HG02943 (cell line): ENCODE data around the gene CTSA.
A peak's percentile ranks its signal among the peaks of the same experiment; 100 is the strongest.
"Not testable (repeated sequence)": the region's sequence is repeated elsewhere in the genome, so short reads cannot be mapped to it uniquely, and the experiment has no call there.

Experiments used
- ATAC-seq: cut with Tn5 transposase; IDR thresholded peaks from one replicate; pipeline ENCODE4 v1.9.1; 2021; ENCODE audit warnings: mild to moderate bottlenecking, low read depth, moderate library complexity; ENCODE audit not compliant: unreplicated experiment

CTSA gene

DNA sequence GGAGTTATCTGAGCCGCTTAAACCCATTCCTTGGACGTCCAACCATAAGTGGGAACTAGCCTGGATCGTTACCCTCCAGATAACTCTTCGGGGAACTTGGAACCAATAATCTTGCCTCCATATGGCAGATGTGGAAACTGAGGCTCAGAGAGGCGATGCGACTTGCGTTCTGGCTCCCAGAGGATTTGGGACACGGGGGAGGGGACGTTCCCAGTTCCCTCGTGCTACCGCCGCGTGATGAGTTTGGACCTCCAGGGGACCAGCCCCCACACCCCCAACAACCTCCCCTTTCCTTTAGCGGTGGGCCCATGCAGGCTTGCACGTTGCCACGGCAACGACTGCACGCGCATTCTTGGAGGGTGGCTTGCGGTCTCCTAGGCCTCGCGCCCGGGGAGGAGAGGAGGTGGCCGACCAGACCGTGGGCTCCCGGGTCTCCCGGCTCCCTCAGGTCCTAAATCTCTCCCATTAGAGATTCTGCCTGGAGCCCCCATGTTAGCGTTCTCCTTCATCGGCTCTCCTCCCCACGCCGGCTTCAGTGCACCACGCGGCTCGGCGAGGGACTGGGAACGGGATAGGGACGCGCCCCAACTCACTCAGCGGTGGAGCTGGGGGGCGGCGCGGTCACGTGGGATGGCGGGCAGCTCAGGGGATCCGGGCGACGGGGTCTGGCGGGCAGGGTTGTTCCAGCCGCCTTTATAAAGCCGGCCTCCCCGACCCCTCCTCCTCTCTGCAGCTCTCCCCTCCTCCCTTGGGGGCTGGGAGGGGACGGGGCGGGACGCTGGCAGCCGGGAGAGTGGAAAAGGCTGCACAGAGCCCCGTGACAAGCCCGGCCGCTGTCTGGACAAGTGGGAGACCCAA lies 20.6 kb downstream of the CTSA start, which contains the start of gene PLTP:
Gene PLTP, minus strand, starts transcription at position 670 of the 858 bp plus-strand sequence. CDS start 703 bp downstream, outside the sequence.
- ATAC-seq = no peak

DNA sequence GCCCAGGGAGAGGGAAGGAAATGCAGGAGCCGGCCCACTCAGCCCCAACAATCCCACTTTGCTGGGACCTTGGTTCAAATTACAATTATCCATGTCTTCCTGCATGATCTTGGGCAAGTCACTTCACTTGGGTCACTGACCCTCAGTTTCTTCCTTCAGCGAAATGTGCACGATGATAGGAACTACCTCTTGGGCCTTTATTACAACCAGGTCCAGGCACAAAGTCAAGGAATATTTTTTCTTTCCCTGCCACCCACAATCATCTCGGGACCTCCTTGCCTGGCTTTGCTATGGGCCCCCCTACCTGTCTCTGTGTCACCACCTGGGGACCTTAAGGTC lies 21.2 kb downstream of the CTSA start:
- ATAC-seq = no peak

DNA sequence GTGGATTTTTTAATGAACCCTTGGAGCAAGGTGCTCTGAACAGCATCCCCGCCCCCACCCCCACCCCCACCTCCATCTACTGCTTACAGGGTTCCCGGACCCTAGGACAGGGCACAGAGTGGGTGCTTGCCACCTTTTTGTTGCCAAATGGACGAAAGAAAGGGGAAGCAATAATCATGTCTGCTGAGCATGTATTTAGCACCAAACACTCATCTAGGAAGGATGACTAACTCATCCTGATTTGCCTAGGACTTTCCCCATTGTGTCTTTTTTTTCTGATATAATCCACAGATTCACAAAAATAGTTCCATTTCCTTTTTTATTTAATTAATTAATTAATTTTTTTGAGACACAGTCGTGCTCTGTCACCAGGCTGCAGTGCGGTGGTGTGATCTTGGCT lies 22.0 kb downstream of the CTSA start:
- no peak for ATAC-seq

DNA sequence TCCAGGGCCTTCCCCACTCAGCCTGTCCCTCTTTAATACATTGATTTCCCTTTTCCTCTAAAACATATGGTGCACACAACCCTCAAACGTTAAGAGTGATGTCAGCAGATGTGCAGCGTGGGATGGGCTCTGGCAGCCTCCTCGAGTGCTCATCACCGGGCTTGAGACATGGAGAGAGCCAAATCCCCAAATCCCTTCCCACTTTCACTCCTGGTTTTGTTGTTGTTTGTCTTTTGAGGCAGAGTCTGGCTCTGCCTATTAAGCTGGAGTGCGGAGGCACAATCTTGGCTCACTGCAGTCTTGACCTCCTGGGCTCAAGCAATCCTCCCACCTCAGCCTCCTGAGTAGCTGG lies 26.6 kb downstream of the CTSA start:
- ATAC-seq = no peak

DNA sequence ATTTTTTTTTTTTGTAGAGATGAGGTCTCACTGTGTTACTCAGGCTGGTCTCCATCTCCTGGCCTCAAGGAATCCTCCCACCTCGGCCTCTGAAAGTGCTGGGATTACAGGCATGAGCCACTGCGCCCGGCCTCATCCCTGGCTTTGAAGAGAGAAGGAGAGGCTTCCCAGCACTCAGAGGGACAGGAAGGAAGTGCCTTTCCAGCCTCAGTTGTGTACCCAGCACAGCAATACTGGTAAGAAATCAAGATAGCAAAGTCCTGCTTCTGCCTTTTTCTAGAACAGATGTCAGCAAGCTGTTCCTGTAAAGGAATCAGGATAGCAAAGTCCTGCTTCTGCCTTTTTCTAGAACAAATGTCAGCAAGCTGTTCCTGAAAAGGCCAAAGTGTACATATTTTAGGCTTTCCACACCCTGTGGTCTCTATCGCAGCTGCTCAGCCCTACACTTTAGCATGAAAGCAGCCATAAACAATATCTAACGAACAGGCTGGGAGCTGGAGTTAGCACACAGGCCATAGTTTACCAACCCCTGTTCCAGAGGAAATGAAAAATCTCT lies 27.1 kb downstream of the CTSA start:
- no peak for ATAC-seq

DNA sequence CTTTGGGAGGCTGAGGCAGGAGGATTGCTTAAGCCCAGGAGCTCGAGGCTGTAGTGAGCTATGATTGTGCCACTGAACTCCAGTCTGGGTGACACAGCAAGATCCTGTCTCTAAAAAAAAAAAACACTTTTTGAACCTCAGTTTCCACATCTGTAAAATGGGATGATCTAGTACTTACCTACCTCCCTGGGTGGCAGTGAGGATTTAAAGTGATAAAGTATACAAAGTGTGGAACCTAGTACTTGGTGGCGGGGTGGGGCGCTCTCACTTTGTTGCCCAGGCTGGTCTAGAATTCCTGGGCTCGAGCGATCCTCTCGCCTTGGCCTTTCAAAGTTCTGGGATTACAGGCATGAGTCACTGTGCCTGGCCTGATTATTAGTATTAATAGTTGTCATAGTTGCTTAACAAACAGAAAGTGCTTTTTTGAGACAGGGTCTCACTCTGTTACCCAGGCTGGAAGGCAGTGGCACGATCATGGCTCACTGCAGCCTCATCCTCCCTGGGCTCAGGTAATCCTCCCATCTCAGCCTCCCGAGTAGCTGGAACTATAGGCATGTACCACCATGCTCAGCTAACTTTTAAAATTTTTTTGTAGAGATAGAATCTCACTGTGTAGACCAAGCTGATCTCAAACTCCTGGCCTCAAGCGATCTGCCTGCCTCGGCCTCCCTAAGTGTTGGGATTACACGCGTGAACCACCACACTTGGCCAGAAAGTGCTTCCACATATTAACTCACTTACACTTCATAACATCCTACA lies 27.8 kb downstream of the CTSA start:
- ATAC-seq = no peak

DNA sequence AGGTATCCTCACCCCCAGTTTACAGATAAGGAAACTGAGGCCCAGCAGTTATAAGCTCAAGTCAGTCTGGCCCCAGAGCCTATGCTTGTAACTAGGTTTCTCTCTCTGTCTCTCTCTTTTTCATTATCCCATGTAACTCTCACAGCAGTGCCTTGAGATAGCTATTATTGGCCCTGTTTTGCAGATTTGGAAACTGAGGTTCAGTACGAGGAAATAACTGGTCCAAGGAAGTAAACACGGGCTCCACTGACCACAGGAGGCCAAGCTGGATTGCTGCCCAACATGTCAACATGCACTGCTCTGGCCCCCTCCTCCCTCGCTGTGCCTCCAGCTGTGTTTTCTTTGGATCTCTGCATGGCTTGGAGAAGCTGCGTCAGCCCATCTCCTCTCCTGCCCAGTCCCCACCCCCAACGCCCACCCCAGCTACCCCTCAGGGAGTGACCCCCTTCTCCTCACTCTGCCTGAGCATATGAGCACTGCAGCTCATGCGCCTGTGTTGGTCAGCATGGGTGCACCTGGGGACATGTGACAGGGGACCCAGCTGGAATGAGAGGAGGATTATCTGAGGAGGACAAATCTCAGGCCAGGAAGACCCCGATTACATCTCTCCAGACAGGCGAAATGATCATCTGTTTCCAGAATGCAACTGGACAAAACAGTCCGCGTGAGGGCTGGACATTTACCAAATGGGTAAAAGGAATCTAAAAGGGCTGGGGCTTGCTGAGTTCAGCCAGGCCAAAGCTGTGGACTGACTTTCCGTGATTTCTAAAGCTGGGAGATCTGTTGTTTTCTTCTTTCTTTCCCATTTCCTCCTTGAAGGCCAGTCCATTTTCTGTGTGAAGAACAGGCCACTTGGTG lies 28.6 kb downstream of the CTSA start:
- ATAC-seq = no peak

DNA sequence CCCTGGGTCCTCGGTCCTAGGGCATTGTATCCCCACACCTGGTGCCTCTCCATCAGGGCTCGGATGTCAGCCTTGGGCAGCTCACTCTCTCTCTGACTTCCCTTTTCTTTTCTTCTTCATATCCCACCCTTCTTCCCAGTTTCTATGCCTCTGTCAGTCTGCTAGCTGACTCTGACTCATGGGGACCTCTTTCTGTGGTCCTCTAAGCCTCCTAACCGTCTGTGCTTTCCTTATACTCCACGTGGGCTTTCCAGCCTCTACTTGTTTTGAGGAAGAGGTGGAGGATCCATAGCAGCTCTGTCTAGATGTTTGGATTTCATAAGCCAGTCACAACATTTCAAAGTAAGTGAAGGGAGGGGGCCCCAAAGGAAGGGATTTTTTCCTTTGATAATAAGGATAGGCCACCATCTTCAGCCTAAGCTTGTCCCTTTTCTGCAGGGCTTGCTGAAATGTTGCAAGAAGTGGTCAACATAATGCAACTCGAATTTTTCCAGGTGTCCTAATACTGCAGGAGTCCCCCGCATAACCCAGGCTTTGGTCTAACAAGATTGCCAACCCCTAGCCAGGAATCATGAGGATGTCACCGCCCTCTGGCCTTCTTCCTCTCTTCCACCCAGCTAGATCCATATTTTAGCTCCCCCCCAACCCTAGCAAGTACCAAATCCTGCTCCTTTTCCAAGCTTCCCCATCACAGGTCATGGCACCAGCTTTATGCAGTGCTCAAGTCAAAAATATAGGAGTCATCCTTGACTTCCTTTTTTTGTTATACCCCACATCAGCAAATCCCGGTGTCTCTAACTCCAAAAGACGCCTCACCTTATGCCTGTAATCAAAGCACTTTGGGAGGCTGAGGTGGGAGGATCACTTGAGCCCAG lies 29.6 kb downstream of the CTSA start:
- no peak for ATAC-seq

DNA sequence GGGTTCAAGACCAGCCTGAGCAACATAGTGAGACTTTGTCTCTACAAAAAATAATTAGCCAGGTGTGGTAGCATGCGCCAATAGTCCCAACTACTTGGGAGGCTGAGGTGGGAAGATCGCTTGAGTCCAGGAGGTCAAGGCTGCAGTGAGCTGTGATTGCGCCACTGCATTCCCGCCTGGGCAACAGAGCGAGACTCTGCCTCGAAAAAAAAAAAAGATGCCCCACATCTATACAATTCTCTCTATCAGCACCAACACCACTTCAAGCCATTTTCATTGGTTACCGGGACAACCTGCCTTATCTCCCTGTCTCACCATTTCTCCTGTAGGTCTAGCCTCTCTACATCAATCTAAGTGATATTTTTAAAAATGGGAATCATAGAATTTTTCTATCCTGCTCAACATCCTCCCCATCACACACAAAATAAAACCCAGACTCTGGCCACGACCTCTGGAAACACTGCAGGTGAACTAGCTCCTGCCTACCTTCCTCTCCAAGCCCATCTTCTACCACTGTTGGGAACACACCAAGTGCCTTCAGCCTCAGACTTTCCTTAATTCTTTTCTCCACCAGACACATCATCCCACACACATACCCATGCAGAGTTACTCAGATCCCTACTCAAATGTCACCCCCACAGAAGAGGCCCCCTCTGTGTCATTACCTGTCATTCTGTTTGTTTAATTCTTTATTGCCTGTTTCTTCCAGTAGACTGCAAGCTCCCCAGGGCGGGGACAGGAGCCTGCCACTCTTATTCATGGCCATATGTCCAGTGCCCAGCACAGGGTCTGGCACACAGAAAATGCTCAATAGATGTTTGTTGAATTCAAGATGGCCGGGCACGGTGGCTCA lies 30.4 kb downstream of the CTSA start:
- ATAC-seq = no peak

DNA sequence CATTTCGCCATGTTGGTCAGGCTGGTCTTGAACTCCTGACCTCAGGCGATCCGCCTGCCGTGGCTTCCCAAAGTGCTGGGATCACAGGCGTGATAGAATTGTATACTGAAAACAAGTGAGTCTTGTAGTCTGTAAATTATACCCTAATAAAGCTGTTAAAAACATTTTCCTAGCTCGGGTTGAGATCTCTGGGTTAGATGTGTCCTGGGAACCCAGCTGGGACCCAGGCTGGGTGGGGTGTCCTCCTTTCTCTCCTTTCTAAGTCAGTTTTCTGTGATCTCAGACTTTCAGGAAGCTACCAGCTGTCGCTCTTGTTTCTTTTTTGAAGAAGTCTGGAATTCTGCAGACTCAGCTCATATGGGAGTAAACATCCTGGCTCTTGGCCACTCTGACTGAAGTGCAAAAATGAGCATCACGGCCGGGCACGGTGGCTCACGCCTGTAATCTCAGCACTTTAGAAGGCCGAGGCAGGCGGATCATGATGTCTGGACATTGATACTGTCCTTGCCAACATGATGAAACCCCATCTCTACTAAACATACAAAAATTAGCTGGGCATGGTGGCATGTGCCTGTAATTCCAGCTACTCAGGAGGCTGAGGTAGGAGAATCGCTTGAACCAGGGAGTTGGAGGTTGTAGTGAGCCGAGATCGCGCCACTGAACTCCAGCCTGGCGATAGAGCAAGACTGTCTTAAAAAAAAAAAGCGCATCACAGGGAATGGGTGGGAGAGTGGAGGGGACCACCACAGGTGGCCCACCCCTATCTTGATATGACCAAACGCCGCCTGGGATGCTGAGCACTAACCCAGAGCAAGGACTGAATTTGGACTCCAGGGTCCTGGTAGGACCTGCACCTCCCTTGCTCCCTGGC lies 33.5 kb downstream of the CTSA start:
- ATAC-seq = no peak

DNA sequence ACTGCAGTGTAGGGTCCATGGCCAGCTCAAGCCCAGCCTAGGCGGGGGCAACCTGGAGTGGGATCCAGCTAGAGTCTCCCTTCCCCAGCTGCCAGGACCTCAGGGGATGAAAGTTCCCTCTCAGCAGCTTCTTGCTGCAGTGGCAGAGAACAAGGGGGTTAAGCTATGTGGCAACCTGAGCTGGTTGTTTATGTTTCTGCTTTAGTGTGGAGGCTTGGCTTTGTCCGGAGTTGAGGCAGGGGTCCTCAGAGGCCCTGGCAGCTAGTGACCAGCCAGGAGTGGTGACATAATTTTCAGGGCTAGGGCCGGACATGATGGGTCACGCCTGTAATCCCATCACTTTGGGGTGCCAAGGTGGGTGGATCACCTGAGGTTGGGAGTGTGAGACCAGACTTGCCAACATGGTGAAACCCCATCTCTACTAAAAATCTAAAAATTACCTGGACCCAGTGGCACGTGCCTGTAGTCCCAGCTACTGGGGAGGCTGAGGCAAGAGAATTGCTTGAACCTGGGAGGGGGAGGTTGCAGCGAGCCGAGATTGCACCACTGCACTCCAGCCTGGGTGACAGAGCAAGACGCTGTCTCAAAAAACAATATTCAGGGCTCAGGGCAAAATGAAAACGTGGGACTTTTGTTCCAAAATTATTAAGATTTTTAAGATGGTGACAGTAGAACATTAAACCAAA lies 34.8 kb downstream of the CTSA start:
- ATAC-seq = no peak

DNA sequence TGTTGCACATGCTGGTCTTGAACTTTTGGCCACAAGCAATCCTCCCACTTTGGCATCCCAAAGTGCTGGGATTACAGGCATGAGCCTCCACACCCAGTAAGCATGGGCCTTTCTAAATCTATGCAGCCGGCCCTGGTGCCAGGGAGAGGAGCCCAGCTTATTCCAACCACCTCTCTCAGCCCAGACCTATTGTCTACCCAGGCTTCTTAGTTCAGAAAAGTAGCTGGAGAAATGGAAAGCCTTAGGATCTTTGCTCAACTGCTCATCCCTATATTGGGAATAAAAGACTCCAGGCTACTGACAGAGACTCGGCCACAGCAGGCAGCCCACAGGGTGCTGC lies 35.6 kb downstream of the CTSA start:
- ATAC-seq = no peak

DNA sequence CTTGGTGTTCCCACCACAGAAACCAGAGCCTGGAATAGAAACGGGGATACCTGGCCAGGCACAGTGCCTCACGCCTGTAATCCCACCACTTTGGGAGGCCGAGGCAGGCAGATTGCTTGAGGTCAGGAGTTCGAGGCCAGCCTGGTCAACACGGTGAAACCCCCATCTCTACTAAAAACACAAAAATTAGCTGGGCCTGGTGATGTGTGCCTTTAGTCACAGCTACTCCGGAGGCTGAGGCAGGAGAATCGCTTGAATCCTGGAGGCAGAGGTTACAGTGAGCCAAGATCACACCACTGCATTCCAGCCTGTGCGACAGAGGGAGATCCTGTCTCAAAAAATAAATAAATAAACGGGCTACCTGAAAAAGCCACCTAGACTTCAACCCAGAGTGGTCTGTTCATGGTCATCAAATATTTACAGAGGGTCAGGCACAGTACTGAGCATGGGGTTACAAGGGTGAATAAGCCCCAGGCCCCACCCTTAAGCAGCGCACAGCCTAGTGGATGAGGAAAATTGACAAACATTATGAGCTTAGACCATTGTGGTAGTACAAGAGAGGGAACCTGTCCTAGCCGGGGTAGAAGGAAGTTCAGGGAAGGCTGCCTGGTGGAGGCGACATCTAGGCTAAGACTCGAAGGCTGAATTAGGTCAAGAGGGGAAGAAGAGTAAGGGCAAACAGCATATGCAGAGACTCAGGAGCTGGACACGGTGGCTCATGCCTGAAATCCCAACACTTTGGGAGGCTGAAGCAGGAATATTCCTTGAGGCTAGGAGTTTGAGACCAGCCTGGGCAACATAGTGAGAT lies 36.1 kb downstream of the CTSA start:
- ATAC-seq = no peak

DNA sequence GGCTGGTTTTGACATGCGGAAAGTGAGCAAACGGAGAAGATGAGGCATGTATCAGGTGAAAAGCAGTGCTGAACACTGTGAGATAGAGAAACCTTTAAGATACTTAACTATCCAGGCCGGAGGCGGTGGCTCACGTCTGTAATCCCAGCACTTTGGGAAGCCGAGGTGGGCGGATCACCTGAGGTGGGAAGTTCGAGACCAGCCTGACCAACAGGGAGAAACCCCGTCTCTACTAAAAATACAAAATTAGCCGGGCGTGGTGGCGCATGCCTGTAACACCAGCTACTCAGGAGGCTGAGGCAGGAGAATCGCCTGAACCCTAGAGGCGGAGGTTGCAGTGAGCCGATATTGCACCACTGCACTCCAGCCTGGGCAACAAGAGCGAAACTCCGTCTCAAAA lies 40.5 kb downstream of the CTSA start:
- not testable (repeated sequence) for ATAC-seq

DNA sequence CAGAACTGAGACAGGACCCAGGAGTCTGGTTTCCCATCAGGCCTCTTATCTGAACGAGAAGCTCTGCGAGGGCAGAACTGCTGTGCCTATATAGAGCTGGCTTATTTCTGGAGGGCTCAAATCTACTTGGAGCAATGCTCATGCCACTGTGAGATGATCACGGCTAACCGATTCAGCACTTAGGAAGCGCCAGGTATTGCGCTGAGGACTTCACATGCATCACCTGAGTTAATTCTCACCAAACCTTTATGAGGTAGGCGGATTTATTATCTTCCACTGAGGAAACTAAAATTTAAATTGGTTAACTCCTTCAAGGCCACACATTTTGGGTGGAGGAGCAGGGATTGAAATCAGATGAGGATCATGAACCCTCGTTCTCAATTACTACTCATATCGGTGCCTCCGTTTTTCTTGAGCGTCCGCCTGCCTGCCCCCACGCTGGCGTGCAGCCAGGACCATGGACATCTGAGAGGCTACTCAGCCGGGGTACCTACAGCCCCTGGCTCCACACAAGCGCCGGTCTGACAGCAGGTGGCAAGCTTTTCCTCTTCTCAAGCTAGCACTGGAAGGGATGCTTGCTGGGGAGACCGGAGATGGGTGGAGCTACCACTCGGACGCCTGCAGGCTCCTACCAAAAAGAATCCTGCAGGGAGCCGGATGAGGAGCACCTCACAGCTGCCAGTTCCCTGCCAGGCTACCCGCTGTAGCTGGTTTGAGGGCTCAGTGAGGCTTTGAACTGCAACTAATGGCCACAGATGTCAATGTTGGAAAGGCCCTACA lies 42.3 kb downstream of the CTSA start:
- no peak for ATAC-seq

DNA sequence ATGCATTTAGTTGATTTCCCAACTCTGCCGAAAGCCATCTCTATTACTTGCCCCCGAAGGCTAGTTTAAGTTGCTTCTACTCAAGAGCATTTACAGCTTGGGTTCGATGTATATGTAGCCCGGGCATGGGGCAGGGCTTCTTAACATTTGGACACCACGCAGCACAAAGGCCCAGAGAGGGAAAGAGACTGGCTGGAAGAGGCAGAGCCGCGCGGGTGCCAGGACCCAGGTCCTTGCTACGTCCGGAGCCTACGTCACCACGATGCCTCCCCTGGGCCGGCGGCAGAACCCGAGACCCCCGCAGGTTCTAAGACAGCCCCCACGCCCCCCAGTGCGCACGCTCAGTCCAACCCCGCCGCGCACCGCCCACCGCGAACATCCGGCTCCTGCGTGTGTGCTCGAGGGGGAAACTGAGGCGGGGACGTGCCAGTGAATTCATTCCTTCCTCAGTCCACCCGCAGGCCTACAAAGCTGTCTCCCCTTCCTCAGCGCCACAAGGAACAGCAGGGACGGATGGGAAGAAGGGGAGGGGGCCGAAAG lies 43.0 kb downstream of the CTSA start:
- ATAC-seq = peak; percentile 23
